Glutamatergic neuron (in vitro differentiated cells): Measurements from ENCODE around the gene TMEM253. TPM values are rescaled to one million over a fixed set of nuclear protein-coding genes. Genes with fewer than 3 reads are reported as not detected.

Experiments used
- DNase-seq: peaks from one replicate; pipeline ENCODE4 v3.0.0; 2022
- H3K27ac Mint-ChIP-seq: one replicate; pipeline ENCODE4 v1.8.0; 2020; ENCODE audit warnings: mild to moderate bottlenecking, mixed read lengths, inconsistent platforms; ENCODE audit not compliant: unreplicated experiment
- H3K27me3 Mint-ChIP-seq: one replicate; pipeline ENCODE4 v1.8.0; 2020; ENCODE audit warnings: mild to moderate bottlenecking, moderate library complexity, mixed read lengths, inconsistent platforms; ENCODE audit not compliant: unreplicated experiment
- H3K36me3 Mint-ChIP-seq: one replicate; pipeline ENCODE4 v1.8.0; 2020; ENCODE audit warnings: mild to moderate bottlenecking, mixed read lengths, inconsistent platforms; ENCODE audit not compliant: unreplicated experiment
- H3K4me1 Mint-ChIP-seq: one replicate; pipeline ENCODE4 v1.8.0; 2020; ENCODE audit warnings: mild to moderate bottlenecking, low read depth, mixed read lengths, inconsistent platforms; ENCODE audit not compliant: unreplicated experiment
- H3K4me3 Mint-ChIP-seq: one replicate; pipeline ENCODE4 v1.8.0; 2020; ENCODE audit warnings: mild to moderate bottlenecking, mixed read lengths, inconsistent platforms; ENCODE audit not compliant: unreplicated experiment
- H3K9me3 Mint-ChIP-seq: one replicate; pipeline ENCODE4 v1.8.0; 2020; ENCODE audit warnings: mild to moderate bottlenecking, moderate library complexity, mixed read lengths, inconsistent platforms; ENCODE audit not compliant: unreplicated experiment
- total RNA-seq: library from RNA; stranded (reverse); fragmentation: NEBNext Ultra II Directional; extraction: Animal tissue kit (Norgen Biotek cat#: 25700); gene quantifications from one replicate; pipeline ENCODE4 v1.2.1, GENCODE V29; 2021; ENCODE audit not compliant: unreplicated experiment
- TF ChIP-seq, protein P1 (sequence below): fragments of 200-600 bp; sonication (generic); IDR thresholded peaks from one replicate; pipeline ENCODE4 v1.5.0; 2021; ENCODE audit not compliant: partially characterized antibody, unreplicated experiment

TMEM253 gene
- total RNA-seq, 1 donor from 2014 or later: 0.64 TPM

DNA sequence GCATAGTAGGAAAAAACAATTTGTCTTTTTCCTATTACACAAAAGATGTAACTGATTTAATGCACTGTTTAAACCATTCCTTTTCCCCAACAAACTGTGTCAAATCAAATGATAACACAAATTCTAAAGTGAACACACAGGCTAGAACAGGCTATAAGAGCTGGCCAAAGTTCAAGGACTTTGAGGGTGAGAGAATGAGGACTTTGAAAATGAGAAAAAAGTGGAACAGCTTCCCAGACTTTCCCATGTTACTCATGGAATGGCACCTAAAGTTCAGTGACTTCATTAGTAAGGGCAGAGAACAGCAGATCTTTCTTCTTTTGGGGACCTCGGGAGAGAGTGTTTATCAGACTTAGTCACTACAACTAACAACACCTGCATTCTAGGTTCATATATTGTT is 22.6 kb downstream of the TMEM253 start:
- DNase-seq: no peak
- TF ChIP-seq, protein P1, sequence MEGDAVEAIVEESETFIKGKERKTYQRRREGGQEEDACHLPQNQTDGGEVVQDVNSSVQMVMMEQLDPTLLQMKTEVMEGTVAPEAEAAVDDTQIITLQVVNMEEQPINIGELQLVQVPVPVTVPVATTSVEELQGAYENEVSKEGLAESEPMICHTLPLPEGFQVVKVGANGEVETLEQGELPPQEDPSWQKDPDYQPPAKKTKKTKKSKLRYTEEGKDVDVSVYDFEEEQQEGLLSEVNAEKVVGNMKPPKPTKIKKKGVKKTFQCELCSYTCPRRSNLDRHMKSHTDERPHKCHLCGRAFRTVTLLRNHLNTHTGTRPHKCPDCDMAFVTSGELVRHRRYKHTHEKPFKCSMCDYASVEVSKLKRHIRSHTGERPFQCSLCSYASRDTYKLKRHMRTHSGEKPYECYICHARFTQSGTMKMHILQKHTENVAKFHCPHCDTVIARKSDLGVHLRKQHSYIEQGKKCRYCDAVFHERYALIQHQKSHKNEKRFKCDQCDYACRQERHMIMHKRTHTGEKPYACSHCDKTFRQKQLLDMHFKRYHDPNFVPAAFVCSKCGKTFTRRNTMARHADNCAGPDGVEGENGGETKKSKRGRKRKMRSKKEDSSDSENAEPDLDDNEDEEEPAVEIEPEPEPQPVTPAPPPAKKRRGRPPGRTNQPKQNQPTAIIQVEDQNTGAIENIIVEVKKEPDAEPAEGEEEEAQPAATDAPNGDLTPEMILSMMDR: no peak
- Mint-ChIP-seq H3K4me3 (no peak overlapping the region), H3K9me3 (peaks cover 3% of the 10 kb centered on the region), H3K27ac (no peak overlapping the region), H3K27me3 (no peaks in the 10 kb centered on the region), H3K4me1 (no peaks in the 10 kb centered on the region), H3K36me3 (peaks cover 4% of the 10 kb centered on the region)

DNA sequence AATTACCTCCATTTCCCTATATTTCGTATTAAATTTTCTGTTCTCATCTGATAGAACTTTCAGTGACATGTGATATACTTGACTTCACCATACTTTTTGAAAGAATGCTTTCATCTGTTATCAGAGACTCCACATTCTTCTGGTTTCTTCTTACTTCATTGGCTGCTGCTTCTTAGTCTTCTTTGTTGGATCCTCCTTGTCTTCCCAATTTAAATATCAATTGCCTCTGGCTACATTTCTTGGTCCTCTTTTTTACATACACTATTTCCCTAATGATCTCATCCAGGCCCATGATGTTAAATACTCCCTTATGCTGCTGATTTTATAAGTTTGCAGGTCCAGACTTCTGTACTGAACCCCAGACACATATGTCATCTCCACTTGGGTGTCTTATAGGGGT is 33.0 kb downstream of the TMEM253 start:
- H3K4me3 Mint-ChIP-seq: no peak overlapping the region
- DNase-seq: no peak
- no peak overlapping the region for H3K27ac Mint-ChIP-seq
- no peaks in the 10 kb centered on the region for H3K36me3 Mint-ChIP-seq
- TF ChIP-seq, protein P1: no peak
- no peaks in the 10 kb centered on the region for H3K4me1 Mint-ChIP-seq
- H3K9me3 Mint-ChIP-seq: peaks cover 2% of the 10 kb centered on the region
- H3K27me3 Mint-ChIP-seq: peaks cover 2% of the 10 kb centered on the region

DNA sequence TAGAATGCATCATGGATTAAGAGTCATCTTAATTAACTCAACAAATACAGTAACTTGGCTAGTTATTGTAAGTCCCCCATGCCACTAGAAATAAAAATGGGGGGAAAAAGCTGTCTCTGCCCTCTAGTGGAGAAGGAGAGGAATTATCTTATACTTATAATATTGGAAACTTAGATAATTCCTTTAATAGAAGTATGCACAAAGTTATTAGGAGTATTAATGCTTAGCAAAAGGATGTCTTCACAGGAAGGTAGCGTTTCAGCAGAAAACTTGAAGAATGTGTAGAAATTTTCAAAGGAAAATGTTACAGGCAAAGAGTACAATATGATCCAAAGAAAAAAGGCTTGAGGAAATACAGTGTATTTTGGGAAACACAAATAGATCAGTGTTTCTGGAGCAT is 35.2 kb downstream of the TMEM253 start:
- no peaks in the 10 kb centered on the region for H3K4me1 Mint-ChIP-seq
- no peaks in the 10 kb centered on the region for H3K36me3 Mint-ChIP-seq
- no peaks in the 10 kb centered on the region for H3K9me3 Mint-ChIP-seq
- H3K4me3 Mint-ChIP-seq: no peak overlapping the region
- peaks cover 2% of the 10 kb centered on the region for H3K27me3 Mint-ChIP-seq
- DNase-seq: no peak
- H3K27ac Mint-ChIP-seq: no peak overlapping the region
- TF ChIP-seq, protein P1: peak; percentile 81

DNA sequence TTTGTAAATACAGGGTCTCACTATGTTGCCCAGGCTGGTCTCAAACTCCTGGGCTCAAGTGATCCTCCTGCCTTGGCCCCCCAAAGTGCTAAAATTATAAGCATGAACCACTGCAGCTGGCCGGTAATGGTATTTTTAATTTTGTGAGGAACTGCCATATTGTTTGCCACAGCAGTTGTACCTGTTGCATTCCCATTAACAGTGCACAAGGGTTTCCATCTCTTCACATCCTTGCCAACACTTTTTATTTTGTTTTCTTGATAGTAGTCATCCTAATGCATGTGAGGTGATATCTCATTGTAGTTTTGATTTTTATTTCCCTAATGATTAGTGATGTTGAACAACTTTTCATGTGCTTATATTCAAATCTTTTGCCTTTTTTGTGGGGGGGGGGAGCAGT is 41.5 kb downstream of the TMEM253 start:
- no peaks in the 10 kb centered on the region for H3K36me3 Mint-ChIP-seq
- no peak overlapping the region for H3K27ac Mint-ChIP-seq

DNA sequence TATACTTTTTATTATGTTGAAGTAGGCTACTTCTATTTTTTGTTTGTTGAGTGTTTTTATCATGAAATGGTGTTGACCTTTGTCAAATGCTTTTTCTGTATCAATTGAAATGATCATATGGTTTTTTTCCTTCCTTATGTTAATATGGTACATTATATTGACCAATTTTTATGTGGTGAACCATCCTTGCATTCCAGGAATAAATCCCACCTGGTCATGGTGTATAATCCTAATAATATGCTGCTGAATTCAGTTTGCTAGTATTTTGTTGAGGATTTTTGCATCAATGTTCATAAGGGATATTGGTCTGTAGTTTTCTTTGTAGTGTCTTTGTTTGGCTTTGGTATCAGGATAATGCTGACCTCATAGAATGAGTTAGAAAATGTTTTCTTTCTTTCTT is 44.6 kb downstream of the TMEM253 start:
- TF ChIP-seq, protein P1: no peak
- no peaks in the 10 kb centered on the region for H3K36me3 Mint-ChIP-seq
- H3K4me3 Mint-ChIP-seq: no peak overlapping the region
- H3K27ac Mint-ChIP-seq: no peak overlapping the region
- H3K9me3 Mint-ChIP-seq: peaks cover 1% of the 10 kb centered on the region
- peaks cover 3% of the 10 kb centered on the region for H3K27me3 Mint-ChIP-seq
- no peaks in the 10 kb centered on the region for H3K4me1 Mint-ChIP-seq
- no peak for DNase-seq

More for the DNA sequence above, 41.5 kb downstream of the TMEM253 start:
- no peak for DNase-seq
- Mint-ChIP-seq H3K4me3 (no peak overlapping the region), H3K4me1 (no peaks in the 10 kb centered on the region), H3K27me3 (peaks cover 3% of the 10 kb centered on the region), H3K9me3 (peaks cover 1% of the 10 kb centered on the region)
- TF ChIP-seq, protein P1: no peak
